Measurements from ENCODE around the gene LRMDA. TPM values are rescaled to one million over a fixed set of nuclear protein-coding genes. Genes with fewer than 3 reads are reported as not detected.

LRMDA gene
- total RNA-seq, 2 donors from 2014 or later = 12.2 to 25.4 TPM

- Histone ChIP-seq H3K4me1 (no peaks in the 10 kb centered on the region), H3K4me3 (no peak overlapping the region), H3K36me3 (replicated peaks in 1 of 2; ENCODE audit: insufficient read depth in 1 of 2, low read depth in 2 of 2) (no peaks in the 10 kb centered on the region), H3K27me3 (no peaks in the 10 kb centered on the region), H3K9me3 (no peaks in the 10 kb centered on the region), H3K27ac (no peak overlapping the region)
- DNase-seq (no peak), ATAC-seq (no peak)
- WGBS, 2 donors = 93 to 94% methylated on average over 13 of the region's 13 CpGs
- TF ChIP-seq POLR2A (IDR thresholded peaks at IDR 0.05) (no peak), CTCF (IDR thresholded peaks at IDR 0.05) (no peak)
- intact Hi-C loops (cut with DNase I) = no loop called here
These were observed 507.1 kb downstream of the LRMDA start for GRCh38 chr10:75938380-75939122.

GRCh38 chr10:75939541-75939940 is 508.1 kb downstream of the LRMDA start:
- H3K27me3 ChIP-seq = no peaks in the 10 kb centered on the region
- no peak overlapping the region for H3K4me3 ChIP-seq
- H3K27ac ChIP-seq = no peak overlapping the region
- ATAC-seq (no peak), DNase-seq (no peak)
- TF ChIP-seq POLR2A (IDR thresholded peaks at IDR 0.05) (no peak), CTCF (IDR thresholded peaks at IDR 0.05) (no peak)
- WGBS, 2 donors = 70 to 82% methylated on average over 3 of the region's 3 CpGs
- no peaks in the 10 kb centered on the region for H3K36me3 ChIP-seq (replicated peaks in 1 of 2; ENCODE audit: insufficient read depth in 1 of 2, low read depth in 2 of 2)
- intact Hi-C loops (cut with DNase I) = no loop called here
- no peaks in the 10 kb centered on the region for H3K4me1 ChIP-seq
- no peaks in the 10 kb centered on the region for H3K9me3 ChIP-seq

- DNase-seq = no peak
- ATAC-seq = no peak
- WGBS, 2 donors = 91 to 96% methylated on average over 5 of the region's 5 CpGs
- no peaks in the 10 kb centered on the region for H3K27me3 ChIP-seq
- no peaks in the 10 kb centered on the region for H3K9me3 ChIP-seq
- no peak overlapping the region for H3K4me3 ChIP-seq
- no peaks in the 10 kb centered on the region for H3K36me3 ChIP-seq (replicated peaks in 1 of 2; ENCODE audit: insufficient read depth in 1 of 2, low read depth in 2 of 2)
- TF ChIP-seq POLR2A (IDR thresholded peaks at IDR 0.05) = no peak
- TF ChIP-seq CTCF (IDR thresholded peaks at IDR 0.05) = no peak
- no peaks in the 10 kb centered on the region for H3K4me1 ChIP-seq
- H3K27ac ChIP-seq = no peak overlapping the region
- intact Hi-C loops (cut with DNase I) = no loop called here
These were observed 509.3 kb downstream of the LRMDA start for GRCh38 chr10:75940742-75941141.

GRCh38 chr10:75941223-75941801 is 509.9 kb downstream of the LRMDA start:
- H3K4me3 ChIP-seq = no peak overlapping the region
- DNase-seq (no peak), ATAC-seq (no peak)
- H3K27me3 ChIP-seq = no peaks in the 10 kb centered on the region
- no peaks in the 10 kb centered on the region for H3K4me1 ChIP-seq
- H3K27ac ChIP-seq = no peak overlapping the region
- TF ChIP-seq POLR2A (IDR thresholded peaks at IDR 0.05) (no peak), CTCF (IDR thresholded peaks at IDR 0.05) (no peak)
- intact Hi-C loops (cut with DNase I) = no loop called here
- 76 to 83% methylated on average over 9 of the region's 9 CpGs for WGBS, 2 donors
- no peaks in the 10 kb centered on the region for H3K9me3 ChIP-seq
- H3K36me3 ChIP-seq (replicated peaks in 1 of 2; ENCODE audit: insufficient read depth in 1 of 2, low read depth in 2 of 2) = no peaks in the 10 kb centered on the region

- Histone ChIP-seq H3K36me3 (replicated peaks in 1 of 2; ENCODE audit: insufficient read depth in 1 of 2, low read depth in 2 of 2) (no peaks in the 10 kb centered on the region), H3K4me3 (no peak overlapping the region), H3K9me3 (no peaks in the 10 kb centered on the region), H3K4me1 (no peaks in the 10 kb centered on the region), H3K27ac (no peak overlapping the region), H3K27me3 (no peaks in the 10 kb centered on the region)
- no peak for DNase-seq
- intact Hi-C loops (cut with DNase I) = no loop called here
- ATAC-seq = no peak
- WGBS, 2 donors = 83 to 89% methylated on average over 2 of the region's 2 CpGs
- TF ChIP-seq CTCF (IDR thresholded peaks at IDR 0.05) (no peak), POLR2A (IDR thresholded peaks at IDR 0.05) (no peak)
These were observed 512.6 kb downstream of the LRMDA start for GRCh38 chr10:75944061-75944460.

Data from body of pancreas (tissue), 4 donors.